Measurements from ENCODE around the gene GRPR. TPM values are rescaled to one million over a fixed set of nuclear protein-coding genes. Genes with fewer than 3 reads are reported as not detected.

Gene GRPR
- total RNA-seq, 2 experiments from 2014 or later = 0.20 to 0.22 TPM

DNA sequence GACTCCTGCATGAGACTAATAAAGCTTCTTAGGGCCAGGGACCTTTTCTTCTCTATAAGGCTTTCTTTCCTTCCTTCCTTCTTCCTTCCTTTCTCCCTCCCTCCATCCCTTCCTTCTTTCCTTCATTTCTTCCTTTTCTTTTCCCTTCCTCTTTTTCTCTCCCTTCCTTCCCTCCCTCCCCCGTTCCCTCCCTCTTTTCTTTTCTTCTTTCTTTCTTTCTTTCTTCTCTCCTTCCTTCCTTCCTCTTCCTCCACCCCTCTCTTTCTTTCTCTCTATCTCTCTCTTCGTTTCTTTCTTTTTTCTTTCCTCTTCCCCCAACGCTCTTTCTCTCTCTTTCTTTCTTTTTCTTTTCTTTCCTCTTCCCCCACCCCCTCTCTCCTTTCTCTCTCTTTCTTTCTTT is 41.4 kb downstream of the GRPR start:
- no peaks in the 10 kb centered on the region for H3K36me3 ChIP-seq (ENCODE audit: insufficient read depth, low read length)
- H3K27me3 Mint-ChIP-seq = peaks cover 4% of the 10 kb centered on the region
- ATAC-seq (ENCODE audit: poor library complexity) (no peak), DNase-seq (no peak)
- H3K27ac Mint-ChIP-seq = no peak overlapping the region
- no peaks in the 10 kb centered on the region for H3K27me3 ChIP-seq (ENCODE audit: control insufficient read depth in 1 of 2, insufficient read depth in 2 of 2, low read length in 2 of 2)
- H3K9me3 ChIP-seq (ENCODE audit: control insufficient read depth in 1 of 2, insufficient read depth in 1 of 2, low read length in 2 of 2) = no peaks in the 10 kb centered on the region
- no peaks in the 10 kb centered on the region for H3K36me3 Mint-ChIP-seq (ENCODE audit: low read depth)
- POLR2A ChIA-PET = no interaction called here
- H3K4me3 ChIP-seq (ENCODE audit: low read length) = no peak overlapping the region
- intact Hi-C loops (cut with DNase I, micrococcal nuclease) = no loop called here
- H3K4me1 ChIP-seq (ENCODE audit: insufficient read depth, low read length) = no peaks in the 10 kb centered on the region
- CTCF ChIA-PET = no interaction called here
- H3K9me3 Mint-ChIP-seq = no peaks in the 10 kb centered on the region
- no peak overlapping the region for H3K4me3 Mint-ChIP-seq
- H3K4me1 Mint-ChIP-seq (ENCODE audit: low read depth) = no peaks in the 10 kb centered on the region
- TF ChIP-seq, protein P1, sequence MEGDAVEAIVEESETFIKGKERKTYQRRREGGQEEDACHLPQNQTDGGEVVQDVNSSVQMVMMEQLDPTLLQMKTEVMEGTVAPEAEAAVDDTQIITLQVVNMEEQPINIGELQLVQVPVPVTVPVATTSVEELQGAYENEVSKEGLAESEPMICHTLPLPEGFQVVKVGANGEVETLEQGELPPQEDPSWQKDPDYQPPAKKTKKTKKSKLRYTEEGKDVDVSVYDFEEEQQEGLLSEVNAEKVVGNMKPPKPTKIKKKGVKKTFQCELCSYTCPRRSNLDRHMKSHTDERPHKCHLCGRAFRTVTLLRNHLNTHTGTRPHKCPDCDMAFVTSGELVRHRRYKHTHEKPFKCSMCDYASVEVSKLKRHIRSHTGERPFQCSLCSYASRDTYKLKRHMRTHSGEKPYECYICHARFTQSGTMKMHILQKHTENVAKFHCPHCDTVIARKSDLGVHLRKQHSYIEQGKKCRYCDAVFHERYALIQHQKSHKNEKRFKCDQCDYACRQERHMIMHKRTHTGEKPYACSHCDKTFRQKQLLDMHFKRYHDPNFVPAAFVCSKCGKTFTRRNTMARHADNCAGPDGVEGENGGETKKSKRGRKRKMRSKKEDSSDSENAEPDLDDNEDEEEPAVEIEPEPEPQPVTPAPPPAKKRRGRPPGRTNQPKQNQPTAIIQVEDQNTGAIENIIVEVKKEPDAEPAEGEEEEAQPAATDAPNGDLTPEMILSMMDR (IDR thresholded peaks at IDR 0.05) = no peak
- H3K27ac ChIP-seq (ENCODE audit: low read depth in 1 of 2, low read length in 2 of 2) = no peak overlapping the region

DNA sequence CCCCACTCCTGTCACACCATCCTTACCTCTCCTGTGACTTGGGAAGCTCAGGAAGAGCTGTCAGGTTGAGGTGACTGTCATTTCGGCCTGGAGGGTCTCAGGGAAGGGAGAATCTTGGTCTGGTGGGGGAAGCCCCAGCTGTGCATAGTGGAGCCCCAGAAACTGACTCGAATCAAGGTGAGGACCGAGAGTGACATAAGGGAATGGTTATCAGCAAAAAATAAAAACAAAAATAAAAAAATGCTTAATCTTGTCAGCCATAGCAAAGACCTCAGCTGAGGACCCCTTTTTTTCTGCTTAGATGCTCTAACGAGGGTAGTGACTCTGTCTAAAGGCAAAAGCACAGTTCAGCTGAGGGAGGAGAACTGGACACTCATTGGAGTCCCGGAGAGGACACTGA is 43.8 kb downstream of the GRPR start, which contains the start of gene MAGEB17:
TSS of gene MAGEB17 (plus strand) at position 301 of the 400 bp plus-strand sequence. CDS start 2,902 bp downstream, outside the sequence.
- no peak for ATAC-seq (ENCODE audit: poor library complexity)
- Histone ChIP-seq H3K4me1 (ENCODE audit: insufficient read depth, low read length) (no peaks in the 10 kb centered on the region), H3K36me3 (ENCODE audit: insufficient read depth, low read length) (no peaks in the 10 kb centered on the region), H3K27me3 (ENCODE audit: control insufficient read depth in 1 of 2, insufficient read depth in 2 of 2, low read length in 2 of 2) (no peaks in the 10 kb centered on the region), H3K27ac (ENCODE audit: low read depth in 1 of 2, low read length in 2 of 2) (no peak within 1 kb of the TSS), H3K9me3 (ENCODE audit: control insufficient read depth in 1 of 2, insufficient read depth in 1 of 2, low read length in 2 of 2) (no peaks in the 10 kb centered on the region), H3K4me3 (ENCODE audit: low read length) (no peak within 1 kb of the TSS)
- no peaks in the 10 kb centered on the region for H3K4me1 Mint-ChIP-seq (ENCODE audit: low read depth)
- intact Hi-C loops (cut with DNase I, micrococcal nuclease) = no loop called here
- H3K4me3 Mint-ChIP-seq = no peak within 1 kb of the TSS
- no peak within 1 kb of the TSS for H3K27ac Mint-ChIP-seq
- no peaks in the 10 kb centered on the region for H3K36me3 Mint-ChIP-seq (ENCODE audit: low read depth)
- no peak for DNase-seq
- no peaks in the 10 kb centered on the region for H3K9me3 Mint-ChIP-seq
- CTCF ChIA-PET = no interaction called here
- TF ChIP-seq, protein P1 (IDR thresholded peaks at IDR 0.05) = no peak
- POLR2A ChIA-PET = no interaction called here
- peaks cover 4% of the 10 kb centered on the region for H3K27me3 Mint-ChIP-seq

DNA sequence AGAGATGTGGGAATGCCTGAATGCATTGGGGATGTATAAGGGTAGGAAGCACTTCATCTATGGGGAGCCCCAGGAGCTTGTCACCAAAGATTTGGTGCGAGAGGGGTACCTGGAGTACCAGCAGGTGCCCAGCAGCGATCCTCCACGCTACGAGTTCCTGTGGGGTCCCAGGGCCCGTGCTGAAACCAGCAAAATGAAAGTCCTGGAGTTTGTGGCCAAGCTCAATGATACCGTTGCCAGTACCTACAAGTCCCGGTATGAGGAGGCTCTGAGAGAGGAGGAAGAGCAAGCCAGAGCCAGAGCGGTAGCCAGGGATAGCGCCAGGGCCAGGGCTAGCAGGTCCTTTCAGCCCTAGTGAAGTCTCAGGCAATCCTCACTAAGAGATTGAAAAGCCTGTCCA is 47.7 kb downstream of the GRPR start:
- H3K4me3 ChIP-seq (ENCODE audit: low read length) = no peak overlapping the region
- ATAC-seq (ENCODE audit: poor library complexity) (no peak), DNase-seq (no peak)
- no peaks in the 10 kb centered on the region for H3K36me3 ChIP-seq (ENCODE audit: insufficient read depth, low read length)
- intact Hi-C loops (cut with DNase I, micrococcal nuclease) = no loop called here
- no peaks in the 10 kb centered on the region for H3K36me3 Mint-ChIP-seq (ENCODE audit: low read depth)
- no peaks in the 10 kb centered on the region for H3K4me1 ChIP-seq (ENCODE audit: insufficient read depth, low read length)
- no peak overlapping the region for H3K27ac ChIP-seq (ENCODE audit: low read depth in 1 of 2, low read length in 2 of 2)
- H3K27ac Mint-ChIP-seq = no peak overlapping the region
- H3K9me3 ChIP-seq (ENCODE audit: control insufficient read depth in 1 of 2, insufficient read depth in 1 of 2, low read length in 2 of 2) = no peaks in the 10 kb centered on the region
- CTCF ChIA-PET = no interaction called here
- H3K4me1 Mint-ChIP-seq (ENCODE audit: low read depth) = no peaks in the 10 kb centered on the region
- TF ChIP-seq, protein P1 (IDR thresholded peaks at IDR 0.05) = no peak
- no peaks in the 10 kb centered on the region for H3K9me3 Mint-ChIP-seq
- POLR2A ChIA-PET = no interaction called here
- no peaks in the 10 kb centered on the region for H3K27me3 Mint-ChIP-seq
- no peaks in the 10 kb centered on the region for H3K27me3 ChIP-seq (ENCODE audit: control insufficient read depth in 1 of 2, insufficient read depth in 2 of 2, low read length in 2 of 2)
- no peak overlapping the region for H3K4me3 Mint-ChIP-seq

Data from CD4-positive, alpha-beta T cell (primary cell).